Kidney epithelial cell (primary cell): ENCODE data around the gene LARP4. TPM values are rescaled to one million over a fixed set of nuclear protein-coding genes. Genes with fewer than 3 reads are reported as not detected.
A peak's percentile ranks its signal among the peaks of the same experiment; 100 is the strongest.

Experiments used
- DNase-seq: peaks from one replicate; pipeline ENCODE4 v3.0.0-alpha.2; 2010; ENCODE audit warnings: low read depth
- H3K27me3 ChIP-seq: 2 replicates; pipeline ENCODE4 v1.6.0; 2011; ENCODE audit warnings: low read length; ENCODE audit not compliant: control insufficient read depth, insufficient read depth
- H3K36me3 ChIP-seq: 2 replicates; pipeline ENCODE4 v1.5.1; 2011; ENCODE audit warnings: low read length; ENCODE audit not compliant: control insufficient read depth, insufficient read depth
- H3K4me3 ChIP-seq: 2 replicates; pipeline ENCODE4 v1.5.1; 2011; ENCODE audit warnings: low read depth, mild to moderate bottlenecking, control low read depth, low read length
- total RNA-seq: library from RNA; depleted of rRNA; stranded (reverse); fragments of >200 nt; gene quantifications from 2 replicates; pipeline ENCODE4 v1.2.3, GENCODE V29; 2015
- TF ChIP-seq, protein P1 (sequence below): IDR thresholded peaks from 2 replicates; pipeline ENCODE4 v1.5.1; 2011; ENCODE audit warnings: mild to moderate bottlenecking, moderate library complexity, low read length, control low read depth, inconsistent platforms; ENCODE audit not compliant: insufficient read depth, poor library complexity, severe bottlenecking

LARP4 gene
- total RNA-seq, 1 donor from 2014 or later = 23.5 TPM

DNA sequence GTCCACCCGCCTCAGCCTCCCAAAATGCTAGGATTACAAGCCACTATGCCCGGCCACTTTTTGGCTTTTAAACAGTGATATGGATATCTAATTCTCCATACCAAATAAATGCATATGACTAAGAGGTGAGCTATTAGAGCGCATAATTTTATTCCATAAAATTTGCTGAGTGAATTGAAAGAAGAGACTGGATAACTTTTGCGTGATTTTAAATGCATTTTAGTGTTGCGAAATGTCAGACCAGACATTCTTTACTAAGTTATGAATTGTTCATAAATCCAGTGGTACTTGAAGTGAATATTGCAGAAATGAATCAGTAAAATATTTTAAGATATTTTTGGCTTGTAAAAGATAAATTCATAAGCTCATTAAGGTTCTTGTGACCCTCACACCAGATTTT lies 53.2 kb downstream of the LARP4 start:
- DNase-seq = no peak
- H3K27me3 ChIP-seq = no peaks in the 10 kb centered on the region
- H3K36me3 ChIP-seq = no peaks in the 10 kb centered on the region
- TF ChIP-seq, protein P1, sequence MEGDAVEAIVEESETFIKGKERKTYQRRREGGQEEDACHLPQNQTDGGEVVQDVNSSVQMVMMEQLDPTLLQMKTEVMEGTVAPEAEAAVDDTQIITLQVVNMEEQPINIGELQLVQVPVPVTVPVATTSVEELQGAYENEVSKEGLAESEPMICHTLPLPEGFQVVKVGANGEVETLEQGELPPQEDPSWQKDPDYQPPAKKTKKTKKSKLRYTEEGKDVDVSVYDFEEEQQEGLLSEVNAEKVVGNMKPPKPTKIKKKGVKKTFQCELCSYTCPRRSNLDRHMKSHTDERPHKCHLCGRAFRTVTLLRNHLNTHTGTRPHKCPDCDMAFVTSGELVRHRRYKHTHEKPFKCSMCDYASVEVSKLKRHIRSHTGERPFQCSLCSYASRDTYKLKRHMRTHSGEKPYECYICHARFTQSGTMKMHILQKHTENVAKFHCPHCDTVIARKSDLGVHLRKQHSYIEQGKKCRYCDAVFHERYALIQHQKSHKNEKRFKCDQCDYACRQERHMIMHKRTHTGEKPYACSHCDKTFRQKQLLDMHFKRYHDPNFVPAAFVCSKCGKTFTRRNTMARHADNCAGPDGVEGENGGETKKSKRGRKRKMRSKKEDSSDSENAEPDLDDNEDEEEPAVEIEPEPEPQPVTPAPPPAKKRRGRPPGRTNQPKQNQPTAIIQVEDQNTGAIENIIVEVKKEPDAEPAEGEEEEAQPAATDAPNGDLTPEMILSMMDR = no peak
- H3K4me3 ChIP-seq = no peak overlapping the region

DNA sequence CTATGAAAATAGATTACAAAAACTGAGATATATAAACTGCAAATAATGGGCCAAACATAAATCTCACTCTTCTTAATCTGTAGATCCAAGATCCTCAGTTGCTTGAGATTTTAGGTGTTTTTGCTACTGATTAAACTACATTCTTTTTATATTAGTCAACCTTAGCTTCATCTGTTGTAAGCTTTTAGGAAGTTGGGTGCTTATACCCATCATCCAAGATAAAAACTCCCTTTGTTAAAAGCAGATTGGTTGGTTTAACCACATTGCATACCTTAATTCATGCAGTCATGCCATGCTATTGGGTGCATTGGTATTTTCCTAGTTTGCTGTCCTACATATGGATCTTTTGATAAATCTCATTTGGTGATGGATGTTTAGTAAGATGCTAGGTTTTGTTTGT lies 57.9 kb downstream of the LARP4 start:
- peaks cover 4% of the 10 kb centered on the region for H3K36me3 ChIP-seq
- H3K4me3 ChIP-seq = no peak overlapping the region
- no peaks in the 10 kb centered on the region for H3K27me3 ChIP-seq
- TF ChIP-seq, protein P1 = no peak
- DNase-seq = peak; percentile 4

DNA sequence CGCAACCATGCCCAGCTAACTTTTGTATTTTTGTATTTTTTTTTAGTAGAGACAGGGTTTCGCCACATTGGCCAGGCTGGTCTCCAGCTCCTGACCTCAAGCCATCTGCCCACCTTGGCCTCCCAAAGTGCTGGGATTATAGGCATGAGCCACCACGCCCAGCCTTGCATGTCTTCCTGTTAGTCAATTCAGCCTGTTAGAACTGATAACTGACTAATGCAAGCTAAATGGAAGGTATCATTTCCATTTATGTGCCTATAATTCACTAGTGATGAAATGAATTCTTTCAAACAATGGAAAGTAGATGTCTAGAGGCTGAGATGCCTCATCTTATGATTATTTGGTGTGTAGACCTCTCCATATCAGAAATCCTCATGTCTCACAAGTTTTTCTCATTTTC lies 66.8 kb downstream of the LARP4 start:
- no peak for DNase-seq
- Histone ChIP-seq H3K27me3 (no peaks in the 10 kb centered on the region), H3K36me3 (peaks cover 5% of the 10 kb centered on the region)

DNA sequence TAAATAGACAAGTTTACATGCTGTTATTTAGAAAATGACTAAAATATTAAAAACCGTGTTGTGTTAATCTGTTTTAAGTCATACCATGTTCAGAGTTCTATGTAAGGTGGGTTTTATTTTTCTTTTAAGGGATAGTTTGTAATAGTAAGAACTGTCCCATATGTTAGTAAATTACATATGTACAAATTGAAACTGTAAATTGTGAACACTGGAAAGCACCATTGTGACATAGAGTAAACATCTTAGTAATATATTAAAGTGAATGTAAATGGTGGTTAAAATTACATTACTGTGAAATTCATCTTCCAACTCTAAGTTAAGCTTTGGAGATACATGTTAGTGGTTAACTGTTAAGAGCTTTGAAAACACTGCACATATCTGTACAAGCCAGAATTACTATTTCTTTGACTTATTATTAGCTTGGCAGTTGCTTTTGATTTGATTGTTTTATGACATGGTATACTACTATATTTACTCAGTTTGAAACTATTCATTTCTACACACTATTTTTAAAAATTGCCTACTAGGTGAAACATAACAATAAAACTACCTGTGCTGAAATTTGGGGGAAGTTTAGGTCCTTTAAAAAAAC lies 76.7 kb downstream of the LARP4 start:
- no peak for DNase-seq
- Histone ChIP-seq H3K36me3 (no peaks in the 10 kb centered on the region), H3K27me3 (no peaks in the 10 kb centered on the region), H3K4me3 (no peak overlapping the region)
- TF ChIP-seq, protein P1 = no peak

More for the DNA sequence above, 66.8 kb downstream of the LARP4 start:
- TF ChIP-seq, protein P1 = no peak
- no peak overlapping the region for H3K4me3 ChIP-seq

DNA sequence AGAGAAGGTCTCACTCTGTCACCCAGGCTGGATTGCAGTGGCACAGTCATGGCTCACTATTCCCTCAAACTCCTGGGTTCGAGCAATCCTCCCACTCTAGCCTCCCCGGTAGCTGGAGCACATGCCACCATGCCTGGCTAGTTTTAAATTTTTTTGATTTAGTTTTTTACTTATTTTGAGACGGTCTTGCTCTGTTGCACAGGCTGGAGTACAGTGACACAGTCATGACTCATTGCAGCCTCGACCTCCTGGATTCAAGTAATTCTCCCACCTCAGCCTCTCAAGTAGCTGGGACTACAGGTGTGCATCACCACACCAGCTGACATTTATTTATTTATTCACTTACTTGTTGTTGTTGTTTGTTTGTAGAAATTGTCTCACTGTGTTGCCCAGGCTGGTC lies 81.9 kb downstream of the LARP4 start:
- no peaks in the 10 kb centered on the region for H3K27me3 ChIP-seq
- no peak for DNase-seq
- no peak overlapping the region for H3K4me3 ChIP-seq
- H3K36me3 ChIP-seq = no peaks in the 10 kb centered on the region
- TF ChIP-seq, protein P1 = no peak

DNA sequence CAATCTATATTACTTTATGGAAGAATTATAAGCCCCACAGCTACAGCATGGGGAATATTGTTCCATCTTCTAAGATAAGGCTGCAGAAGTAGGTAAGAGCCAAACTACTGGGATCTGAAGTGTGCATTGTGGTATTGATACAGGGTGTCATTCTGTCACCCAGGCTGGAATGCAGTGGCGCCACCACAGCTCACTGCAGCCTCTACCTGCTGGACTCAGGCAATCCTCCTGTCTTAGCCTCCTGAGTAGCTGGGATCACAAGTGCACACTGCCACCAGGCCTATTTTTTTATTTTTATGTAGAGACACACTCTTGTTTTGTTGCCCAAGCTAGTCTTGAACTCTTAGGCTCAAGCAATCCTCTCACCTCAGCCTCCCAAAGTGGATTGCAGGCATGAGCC lies 82.8 kb downstream of the LARP4 start:
- no peaks in the 10 kb centered on the region for H3K27me3 ChIP-seq
- H3K4me3 ChIP-seq = no peak overlapping the region
- no peaks in the 10 kb centered on the region for H3K36me3 ChIP-seq
- TF ChIP-seq, protein P1 = no peak
- no peak for DNase-seq
